ENCODE data around the gene FCER1A.

- TF ChIP-seq CTCF (IDR thresholded peaks at IDR 0.05) (no peak), POLR2A (IDR thresholded peaks at IDR 0.05) (no peak)
Measured at GRCh38 chr1:159339536-159339935, 37.4 kb downstream of the FCER1A start.
